Measurements from ENCODE around the gene CITED4.

CITED4 gene

DNA sequence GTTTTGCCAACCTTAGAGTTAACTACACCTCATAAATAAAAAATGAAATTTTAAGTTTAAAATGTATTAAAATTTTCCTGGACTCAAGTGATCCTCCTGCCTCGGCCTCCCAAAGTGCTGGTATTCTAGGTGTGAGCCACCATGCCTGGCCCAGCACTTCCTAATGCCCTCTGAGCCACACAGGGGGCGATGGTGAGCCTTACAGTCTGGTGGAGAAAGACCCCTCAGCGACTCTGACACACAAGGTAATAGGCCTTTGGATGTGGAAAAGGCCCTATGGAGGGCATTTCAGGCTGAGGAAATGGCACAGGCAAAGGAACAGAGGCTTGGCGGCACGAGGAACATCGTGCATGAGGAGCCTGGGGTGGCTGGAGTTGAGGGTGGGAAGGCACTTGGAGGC is 6.7 kb downstream of the CITED4 start:
- DNase-seq (ENCODE audit: low read depth in 4 of 4, low spot score in 1 of 4), result no peak

DNA sequence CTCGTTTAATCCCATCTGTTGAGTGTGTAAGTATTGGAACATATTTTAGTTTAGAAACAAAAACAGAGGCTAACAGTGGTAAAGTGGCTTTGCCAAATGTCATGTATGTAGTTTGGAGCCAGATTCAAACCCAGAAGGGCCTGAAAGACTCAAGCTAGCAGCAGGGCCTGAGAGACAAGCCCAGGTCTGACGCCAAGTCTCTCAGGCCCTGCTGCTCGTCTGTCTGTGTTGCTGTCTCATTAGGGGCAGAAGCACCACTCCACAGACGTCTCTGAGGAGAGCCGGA is 8.3 kb downstream of the CITED4 start:
- no peak for DNase-seq (ENCODE audit: low read depth in 4 of 4, low spot score in 1 of 4)

- DNase-seq (ENCODE audit: low read depth in 4 of 4, low spot score in 1 of 4), result no peak
These were observed 8.9 kb downstream of the CITED4 start for GRCh38 chr1:40853113-40853884.

GRCh38 chr1:40851643-40852042 is 10.5 kb downstream of the CITED4 start:
- DNase-seq (ENCODE audit: low read depth in 4 of 4, low spot score in 1 of 4), result no peak

DNA sequence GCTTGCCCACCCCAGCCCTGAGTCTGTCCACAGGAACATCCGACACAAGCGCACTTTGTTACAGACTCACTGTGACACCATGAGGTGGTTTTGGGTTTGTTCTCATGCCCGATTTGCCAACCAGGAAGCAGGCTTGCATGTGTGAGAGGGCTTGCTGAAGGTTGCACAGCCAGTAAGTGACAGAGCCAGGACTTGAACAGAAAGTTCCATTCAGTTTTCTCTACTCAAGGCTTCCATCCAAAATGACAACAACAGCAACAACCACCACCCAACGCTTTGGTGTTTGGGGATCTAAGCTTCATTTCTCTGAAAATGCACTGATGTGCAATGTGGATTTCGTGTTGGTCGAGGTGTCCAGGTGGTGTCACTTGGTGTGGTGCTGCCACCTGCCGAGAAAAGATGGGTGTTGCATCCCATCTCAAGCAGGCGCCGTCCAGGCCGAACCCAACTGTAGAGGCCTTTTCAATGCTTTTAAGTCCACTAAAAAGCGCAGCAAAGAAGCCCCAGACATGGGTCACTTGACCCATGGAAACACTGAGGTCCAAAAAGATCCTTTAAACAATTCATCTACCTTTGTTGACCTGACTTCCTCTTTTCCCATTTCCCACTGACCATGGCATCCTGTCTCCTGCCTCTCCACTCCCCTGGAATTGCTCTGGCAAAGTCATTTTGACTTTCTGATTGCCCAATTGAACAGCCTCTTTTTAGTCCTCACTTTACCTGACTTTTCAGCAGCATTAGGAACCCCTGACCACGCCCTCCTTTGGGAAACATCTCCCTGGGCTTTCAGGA is 12.2 kb downstream of the CITED4 start:
- peak; percentile 50 to 77 (median 61) for DNase-seq (ENCODE audit: low read depth in 4 of 4, low spot score in 1 of 4)

DNA sequence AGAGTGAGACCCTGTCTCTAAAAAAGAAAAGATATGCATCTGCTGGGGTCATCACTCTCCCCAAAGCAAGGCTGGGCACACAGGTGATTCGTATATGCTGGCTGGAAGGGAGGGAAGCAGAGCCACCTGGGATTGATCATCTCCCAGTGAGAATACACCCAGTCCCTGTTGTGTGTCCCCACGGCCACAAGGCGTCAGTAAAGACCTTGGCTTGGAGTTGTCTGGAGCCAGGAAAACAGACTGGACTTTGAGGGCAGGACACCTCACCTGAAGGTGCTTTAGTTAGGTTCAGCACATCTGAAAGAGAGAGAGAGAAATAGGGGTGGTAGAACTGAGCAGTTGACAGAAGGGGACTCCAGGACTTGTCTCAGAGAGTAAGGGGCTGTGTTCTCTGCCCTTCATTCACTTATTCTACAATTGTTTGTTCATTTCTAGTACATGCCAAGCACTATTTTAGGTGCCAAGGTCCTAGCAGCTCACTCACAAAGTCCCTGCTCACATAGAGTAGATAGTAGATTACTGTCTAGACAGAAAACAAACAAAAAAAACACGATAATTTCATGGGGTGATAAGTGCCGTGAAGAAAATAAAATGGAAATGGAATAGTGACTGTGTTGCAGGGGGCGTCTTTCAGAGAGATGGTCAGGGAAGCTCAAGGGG is 13.5 kb downstream of the CITED4 start:
- DNase-seq (ENCODE audit: low read depth in 4 of 4, low spot score in 1 of 4), result no peak

GRCh38 chr1:40847023-40847745 is 15.0 kb downstream of the CITED4 start:
- DNase-seq (ENCODE audit: low read depth in 4 of 4, low spot score in 1 of 4), result no peak

- no peak for DNase-seq (ENCODE audit: low read depth in 4 of 4, low spot score in 1 of 4)
These were observed 16.3 kb downstream of the CITED4 start for GRCh38 chr1:40845895-40846294.

DNA sequence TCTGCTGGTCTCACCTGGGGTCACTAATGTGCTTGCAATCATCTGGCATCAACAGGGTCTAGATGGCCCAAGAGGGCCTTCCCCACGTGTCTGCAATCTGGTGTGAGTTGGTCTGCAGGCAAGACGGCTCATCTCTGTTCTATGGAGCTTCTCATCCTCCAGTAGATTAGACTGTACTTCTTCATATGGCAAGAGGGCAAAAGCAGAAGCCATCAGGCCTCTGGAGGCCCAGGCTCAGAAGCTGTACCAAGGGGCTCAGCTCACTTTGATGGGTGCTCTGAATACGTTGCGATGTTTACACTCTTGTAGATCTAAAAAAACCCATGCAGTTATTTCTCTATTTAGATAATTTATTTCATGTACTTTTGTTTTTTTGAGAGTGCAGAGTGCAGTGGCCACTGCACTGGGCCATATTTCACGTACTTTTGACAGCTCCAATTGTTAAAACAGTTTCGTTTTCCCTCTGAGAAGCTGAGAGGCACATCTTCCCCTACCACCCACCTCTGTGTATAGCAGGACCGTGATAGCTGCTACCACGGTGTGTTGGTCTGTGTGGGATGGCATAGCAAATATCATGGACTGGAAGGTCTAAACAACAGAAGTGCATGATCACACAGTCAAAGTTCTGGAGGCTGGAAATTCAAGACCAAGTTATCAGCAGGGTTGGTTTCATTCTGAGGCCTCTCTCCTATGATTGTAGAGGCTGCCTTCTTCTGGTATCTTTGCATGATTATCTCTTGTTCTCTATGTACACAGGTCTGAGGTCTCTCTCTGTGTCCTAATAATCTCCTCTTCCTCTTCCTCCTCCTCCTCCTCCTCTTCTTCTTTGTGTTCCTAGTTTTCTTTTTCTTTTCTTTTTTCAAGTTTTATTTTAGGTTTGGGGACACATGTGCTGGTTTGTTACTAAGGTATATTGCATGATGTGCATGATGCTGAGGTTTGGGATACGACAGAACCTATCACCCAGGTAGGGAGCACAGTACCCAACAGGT is 17.0 kb downstream of the CITED4 start:
- DNase-seq (ENCODE audit: low read depth in 4 of 4, low spot score in 1 of 4), result no peak

DNA sequence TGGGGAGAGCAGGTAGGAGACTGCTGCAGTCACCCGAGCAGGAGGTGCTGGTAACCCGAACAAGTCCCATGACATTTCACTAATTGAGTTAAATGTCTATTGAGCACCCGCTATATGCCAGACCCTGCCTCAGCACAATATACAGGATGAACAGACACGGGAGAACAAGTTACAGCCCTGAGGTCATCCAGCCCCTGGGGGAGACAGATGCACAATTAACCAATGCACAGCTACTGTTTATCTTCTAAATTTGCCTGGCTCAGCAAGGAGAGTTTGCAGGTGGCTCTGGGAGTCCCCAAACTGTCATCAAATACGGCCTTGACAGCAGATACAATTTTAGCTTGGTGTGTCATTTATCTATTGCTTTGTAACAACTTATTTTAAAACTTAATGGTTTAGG is 18.1 kb downstream of the CITED4 start:
- no peak for DNase-seq (ENCODE audit: low read depth in 4 of 4, low spot score in 1 of 4)

DNA sequence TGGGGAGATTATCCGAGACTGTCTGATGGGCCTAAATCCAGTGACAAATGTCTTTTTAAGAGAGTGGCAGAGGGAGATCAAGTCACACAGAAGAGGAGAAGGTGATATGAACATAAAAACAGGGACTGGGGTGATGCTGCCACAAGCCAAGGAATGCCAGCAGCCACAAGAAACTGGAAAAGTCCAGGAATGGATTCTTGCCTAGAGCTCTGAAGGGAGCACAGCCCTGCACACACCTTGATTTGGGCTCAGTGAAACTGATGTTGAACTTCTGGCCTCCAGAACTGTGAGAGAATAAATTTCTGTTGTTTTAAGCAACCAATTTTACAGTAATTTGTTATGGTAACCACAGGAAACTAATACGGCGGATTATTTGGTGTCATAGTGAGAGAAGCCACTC is 19.5 kb downstream of the CITED4 start:
- no peak for DNase-seq (ENCODE audit: low read depth in 4 of 4, low spot score in 1 of 4)

GRCh38 chr1:40842207-40842606 is 20.0 kb downstream of the CITED4 start:
- DNase-seq (ENCODE audit: low read depth in 4 of 4, low spot score in 1 of 4), result no peak

DNA sequence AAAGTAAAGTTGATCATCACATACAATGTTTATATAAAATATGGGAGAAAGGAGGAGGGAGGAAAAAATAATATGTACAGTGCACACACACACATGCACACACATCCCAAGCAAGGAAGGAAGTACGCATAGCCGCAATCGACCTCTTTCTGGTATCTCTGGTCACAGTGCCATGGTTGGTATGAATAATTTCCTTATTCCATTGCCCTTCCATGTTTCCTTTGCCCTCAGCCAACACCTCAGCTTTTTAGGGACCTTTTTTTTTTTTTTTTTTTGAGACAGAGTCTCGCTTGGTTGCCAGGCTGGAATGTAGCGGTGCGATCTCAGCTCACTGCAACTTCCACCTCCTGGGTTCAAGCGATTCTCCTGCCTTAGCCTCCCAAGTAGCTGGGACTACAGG is 20.6 kb downstream of the CITED4 start:
- DNase-seq (ENCODE audit: low read depth in 4 of 4, low spot score in 1 of 4), result no peak

- DNase-seq (ENCODE audit: low read depth in 4 of 4, low spot score in 1 of 4), result no peak
These were observed 21.4 kb downstream of the CITED4 start for GRCh38 chr1:40840526-40841323.

DNA sequence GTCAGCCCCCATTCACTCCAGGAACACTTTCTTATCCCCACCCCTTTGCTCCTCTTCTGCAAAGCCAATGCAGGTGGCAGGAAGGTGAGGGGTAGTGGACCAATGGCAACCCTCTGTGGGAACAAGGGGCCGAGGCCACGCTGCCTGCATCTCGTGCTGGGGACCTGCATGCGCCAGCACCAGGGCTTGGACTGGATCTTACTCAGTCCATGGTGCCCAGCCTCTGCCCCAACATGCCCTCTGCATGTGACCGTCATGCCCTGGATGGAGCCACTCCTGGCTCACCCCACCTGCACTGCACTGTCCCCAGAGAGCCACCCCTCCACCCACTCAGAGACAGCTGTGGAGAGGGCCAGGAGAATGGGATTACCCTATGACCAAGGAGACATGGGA is 22.2 kb downstream of the CITED4 start:
- DNase-seq (ENCODE audit: low read depth in 4 of 4, low spot score in 1 of 4), result no peak

- DNase-seq (ENCODE audit: low read depth in 4 of 4, low spot score in 1 of 4), result no peak
These were observed 22.9 kb downstream of the CITED4 start for GRCh38 chr1:40838980-40839942.

GRCh38 chr1:40838045-40838979 is 23.9 kb downstream of the CITED4 start:
- DNase-seq (ENCODE audit: low read depth in 4 of 4, low spot score in 1 of 4), result no peak

Data from stimulated activated CD4-positive, alpha-beta T cell treated with anti-CD3 and anti-CD28 coated beads, Interleukin-1b, Interleukin-23, amount 100 ng/mL, for 24 hours (primary cell).